B cell (primary cell): Measurements from ENCODE around the gene RHBDL1. TPM values are rescaled to one million over a fixed set of nuclear protein-coding genes. Genes with fewer than 3 reads are reported as not detected.

Experiments
- ATAC-seq: fragments of 200-7000 bp; cut with Tn5 transposase; one replicate; pipeline ENCODE4 v1.10.0; 2021; ENCODE audit warnings: low read depth, mild to moderate bottlenecking, moderate number of reproducible peaks, moderate library complexity
- CTCF ChIA-PET: fragments of 350-600 bp; sonication (Branson Sonifier 250); formaldehyde crosslinking; loops from one replicate; lab custom pipeline; 2021; ENCODE audit warnings: antibody characterized with exemption, inconsistent platforms; lab: Charles Lee
- POLR2A ChIA-PET: fragments of 350-600 bp; sonication (Branson Sonifier 250); formaldehyde crosslinking; loops from one replicate; lab custom pipeline; 2021; ENCODE audit warnings: antibody characterized with exemption; lab: Charles Lee
- DNase-seq: peaks from one replicate; pipeline ENCODE4 v3.0.0; 2013
- H2AFZ ChIP-seq: 2 replicates; pipeline ENCODE4 v1.6.1; 2012; ENCODE audit warnings: mild to moderate bottlenecking, low read depth, low read length; ENCODE audit not compliant: insufficient read depth, poor library complexity, severe bottlenecking
- H3K27ac ChIP-seq, 2 donors: 1 replicate in 1 of 2; 2 replicates in 1 of 2; pipeline ENCODE4 v1.5.1; 2012 to 2013; ENCODE audit warnings: low read length in 2 of 2, mild to moderate bottlenecking in 2 of 2, moderate library complexity in 1 of 2
- H3K27me3 ChIP-seq, 4 experiments: fragments of 200-600 bp in 1 of 4; sonication (generic) in 1 of 4; replicated peaks in 1 of 4; 1 replicate in 2 of 4; 2 replicates in 2 of 4; pipeline versions ENCODE4 v1.6.1 to v1.7.0; 2013 to 2016; ENCODE audit warnings: low read length in 3 of 4, mild to moderate bottlenecking in 2 of 4, mixed read lengths in 1 of 4, moderate library complexity in 1 of 4; ENCODE audit not compliant: insufficient read depth in 4 of 4, control insufficient read depth in 3 of 4; ENCODE audit errors: control extremely low read depth in 1 of 4
- H3K36me3 ChIP-seq, 2 experiments: replicated peaks in 1 of 2; 1 replicate in 1 of 2; 2 replicates in 1 of 2; pipeline versions ENCODE4 v1.6.1 to v1.7.1; 2013; ENCODE audit warnings: low read length in 1 of 2; ENCODE audit not compliant: insufficient read depth in 2 of 2, control insufficient read depth in 1 of 2; ENCODE audit errors: control extremely low read depth in 1 of 2, extremely low read depth in 1 of 2
- H3K4me1 ChIP-seq, 2 donors: fragments of 200-600 bp in 1 of 2; sonication (generic) in 1 of 2; 1 replicate in 1 of 2; 2 replicates in 1 of 2; pipeline versions ENCODE4 v1.5.1 to v1.6.1; 2013 to 2017; ENCODE audit warnings: low read length in 2 of 2; ENCODE audit not compliant: control insufficient read depth in 2 of 2, insufficient read depth in 2 of 2
- H3K4me2 ChIP-seq: replicated peaks from 2 replicates; pipeline ENCODE3; 2012; ENCODE audit warnings: mild to moderate bottlenecking, low read depth, low read length; ENCODE audit not compliant: poor library complexity, severe bottlenecking
- H3K4me3 ChIP-seq, 5 experiments: fragments of 200-600 bp in 1 of 5; sonication (generic) in 1 of 5; 1 replicate in 3 of 5; 2 replicates in 2 of 5; pipeline versions ENCODE4 v1.5.1 to v1.7.0; 2011 to 2016; ENCODE audit warnings: low read length in 4 of 5, mild to moderate bottlenecking in 4 of 5, low read depth in 2 of 5, control low read depth in 1 of 5, moderate library complexity in 1 of 5; ENCODE audit not compliant: insufficient read depth in 1 of 5; ENCODE audit errors: control extremely low read depth in 1 of 5, extremely low read depth in 1 of 5
- H3K79me2 ChIP-seq: fragments of 200-600 bp; sonication (generic); one replicate; pipeline ENCODE4 v1.6.0; 2016; ENCODE audit warnings: low read length; ENCODE audit not compliant: control insufficient read depth, insufficient read depth
- H3K9ac ChIP-seq: fragments of 200-600 bp; sonication (generic); 2 replicates; pipeline ENCODE4 v1.6.1; 2017; ENCODE audit warnings: mild to moderate bottlenecking, low read length, moderate library complexity
- H3K9me3 ChIP-seq, 3 donors: one replicate each; pipeline versions ENCODE4 v1.6.1 to v1.7.1; 2013; ENCODE audit warnings: low read length in 2 of 3; ENCODE audit not compliant: control insufficient read depth in 2 of 3, insufficient read depth in 1 of 3; ENCODE audit errors: control extremely low read depth in 1 of 3
- H4K20me1 ChIP-seq: 2 replicates; pipeline ENCODE4 v1.6.0; 2012; ENCODE audit warnings: mild to moderate bottlenecking, low read length; ENCODE audit not compliant: insufficient read depth, control insufficient read depth, poor library complexity, severe bottlenecking
- H3K27ac Mint-ChIP-seq: one replicate; pipeline ENCODE4 v1.8.0; 2021; ENCODE audit warnings: mixed read lengths
- H3K27me3 Mint-ChIP-seq: one replicate; pipeline ENCODE4 v1.8.0; 2021; ENCODE audit warnings: mixed read lengths
- H3K4me1 Mint-ChIP-seq: one replicate; pipeline ENCODE4 v1.8.0; 2021; ENCODE audit warnings: mixed read lengths
- H3K4me3 Mint-ChIP-seq: one replicate; pipeline ENCODE4 v1.8.0; 2021; ENCODE audit warnings: mixed read lengths
- H3K9me3 Mint-ChIP-seq: one replicate; pipeline ENCODE4 v1.8.0; 2022; ENCODE audit warnings: mixed read lengths; ENCODE audit not compliant: insufficient read depth
- CTCF ChIP-seq: fragments of 200-600 bp; IDR thresholded peaks from one replicate; pipeline ENCODE4 v1.8.0; 2022; ENCODE audit warnings: antibody characterized with exemption, mild to moderate bottlenecking
- EZH2 ChIP-seq: IDR thresholded peaks from 2 replicates; pipeline ENCODE4 v1.6.1; 2012; ENCODE audit warnings: borderline replicate concordance, low read depth, mild to moderate bottlenecking, moderate library complexity, low read length; ENCODE audit not compliant: insufficient read depth, poor library complexity, severe bottlenecking
- WGBS: methylation state at CpG from one replicate; pipeline ENCODE4 v1.1.5; 2013; ENCODE audit warnings: missing lambda C conversion rate; ENCODE audit not compliant: insufficient coverage; 5-methylcytosine and 5-hydroxymethylcytosine counted together
- intact Hi-C: fragments of 100-400 bp; cut with micrococcal nuclease; formaldehyde crosslinking; loops from one replicate; pipeline ENCODE4 v1.10.0; 2022
- polyA plus RNA-seq: library from polyadenylated mRNA; depleted of rRNA; stranded (reverse); fragments of >200 nt; gene quantifications from 2 replicates; pipeline ENCODE4 v1.2.3, GENCODE V29; 2012
- total RNA-seq, 2 donors: library from RNA; stranded (reverse); fragments of 120-200 nt in 1 of 2; gene quantifications; 1 replicate in 1 of 2; 2 replicates in 1 of 2; pipeline versions ENCODE4 v1.2.3 to v1.2.4, GENCODE V29; 2013 to 2022

Gene RHBDL1
- total and polyA plus RNA-seq, 2 donors (not counting 1 experiment from before 2014, with no cell fraction given), result 0.76 to 1.6 TPM

GRCh38 chr16:708019-708418 lies 32.5 kb downstream of the RHBDL1 start:
- no peak overlapping the region for H3K4me3 Mint-ChIP-seq
- no peak overlapping the region for H3K4me3 ChIP-seq
- H3K4me2 ChIP-seq, result no peak overlapping the region
- H3K36me3 ChIP-seq, result no peaks in the 10 kb centered on the region
- ChIA-PET POLR2A (no interaction called here), CTCF (interaction anchor here (1.2 to 1.3 kb wide), 2 partner anchors 8 to 33 kb away, joined by 3 read pairs; partner anchors contain the start of gene CIAO3)
- no peak for ATAC-seq
- DNase-seq, result no peak
- peaks cover 10 to 12% of the 10 kb centered on the region in 2 donors for H3K4me1 ChIP-seq
- no peaks in the 10 kb centered on the region for H3K79me2 ChIP-seq
- H3K27me3 ChIP-seq, result peaks cover 0 to 78% (median 38%) of the 10 kb centered on the region in 4 experiments
- no peak for TF ChIP-seq EZH2
- no peak for TF ChIP-seq CTCF
- H3K9me3 Mint-ChIP-seq, result no peaks in the 10 kb centered on the region
- H3K9ac ChIP-seq, result no peak overlapping the region
- WGBS, result 62% methylated on average over 3 of the region's 3 CpGs
- intact Hi-C loops, result no loop called here
- no peak overlapping the region for H3K27ac ChIP-seq
- peaks cover 27% of the 10 kb centered on the region for H3K27me3 Mint-ChIP-seq
- no peak overlapping the region for H2AFZ ChIP-seq
- no peaks in the 10 kb centered on the region for H4K20me1 ChIP-seq
- H3K9me3 ChIP-seq, result peaks cover 0 to 25% (median 0%) of the 10 kb centered on the region in 3 donors
- H3K27ac Mint-ChIP-seq, result no peak overlapping the region
- peaks cover 4% of the 10 kb centered on the region for H3K4me1 Mint-ChIP-seq

- DNase-seq, result no peak
- no peak for ATAC-seq
- intact Hi-C loops, result no loop called here
- H3K27ac ChIP-seq, result no peak overlapping the region
- 80% methylated on average over 3 of the region's 4 CpGs for WGBS
- no peaks in the 10 kb centered on the region for H3K79me2 ChIP-seq
- Mint-ChIP-seq H3K9me3 (no peaks in the 10 kb centered on the region), H3K27ac (no peak overlapping the region), H3K27me3 (peaks cover 26% of the 10 kb centered on the region), H3K4me1 (peaks cover 4% of the 10 kb centered on the region), H3K4me3 (no peak overlapping the region)
- H3K36me3 ChIP-seq, result no peaks in the 10 kb centered on the region
- TF ChIP-seq CTCF (no peak), EZH2 (no peak)
- no peak overlapping the region for H3K4me3 ChIP-seq
- no peak overlapping the region for H3K4me2 ChIP-seq
- CTCF ChIA-PET, result interaction anchor here (7.6 kb wide), 1 partner anchor 76 kb away, joined by 94 read pairs; the partner anchor contains the start of genes CHTF18 and RPUSD1
- H4K20me1 ChIP-seq, result no peaks in the 10 kb centered on the region
- peaks cover 0 to 17% (median 0%) of the 10 kb centered on the region in 3 donors for H3K9me3 ChIP-seq
- peaks cover 10 to 12% of the 10 kb centered on the region in 2 donors for H3K4me1 ChIP-seq
- POLR2A ChIA-PET, result no interaction called here
- H3K9ac ChIP-seq, result no peak overlapping the region
- H3K27me3 ChIP-seq, result peaks cover 0 to 73% (median 35%) of the 10 kb centered on the region in 4 experiments
- no peak overlapping the region for H2AFZ ChIP-seq
These were observed 33.5 kb downstream of the RHBDL1 start for GRCh38 chr16:708959-709358.
